Activated T-helper 1 cell treated with anti-CD3 and anti-CD28 coated beads, Interleukin-2, amount 50 U/mL, for 16 hours (primary cell): ENCODE data around the gene ELK3.

Experiments used
- DNase-seq, 2 donors: peaks; one replicate each; pipeline ENCODE4 v3.0.0-alpha.2; 2020; ENCODE audit warnings: low read depth in 1 of 2, low spot score in 1 of 2

Gene ELK3

GRCh38 chr12:96193725-96194575, at the start of gene ELK3:
TSS of gene ELK3 (plus strand) at chr12:96194375.
- peak; percentile 34 to 55 for DNase-seq

- DNase-seq = no peak
Measured at GRCh38 chr12:96146747-96147146, 47.4 kb upstream of the ELK3 start.

- no peak for DNase-seq
Measured at GRCh38 chr12:96150442-96150841, 43.7 kb upstream of the ELK3 start.

- DNase-seq = no peak
Measured at GRCh38 chr12:96152164-96152563, 42.0 kb upstream of the ELK3 start.

GRCh38 chr12:96153131-96153725, 40.9 kb upstream of the ELK3 start:
- DNase-seq = no peak

- no peak for DNase-seq
Measured at GRCh38 chr12:96155181-96155580, 39.0 kb upstream of the ELK3 start.

- no peak for DNase-seq
Measured at GRCh38 chr12:96155781-96156180, 38.4 kb upstream of the ELK3 start.

GRCh38 chr12:96156211-96156610, 38.0 kb upstream of the ELK3 start:
- no peak for DNase-seq

- no peak for DNase-seq
Measured at GRCh38 chr12:96157427-96157826, 36.7 kb upstream of the ELK3 start.

- DNase-seq = no peak
Measured at GRCh38 chr12:96164951-96165811, 29.0 kb upstream of the ELK3 start.

GRCh38 chr12:96166765-96167164, 27.4 kb upstream of the ELK3 start:
- no peak for DNase-seq

- DNase-seq = no peak
Measured at GRCh38 chr12:96167492-96167891, 26.7 kb upstream of the ELK3 start.

GRCh38 chr12:96170328-96170727, 23.8 kb upstream of the ELK3 start:
- DNase-seq = no peak

GRCh38 chr12:96170762-96171161, 23.4 kb upstream of the ELK3 start:
- DNase-seq = no peak

GRCh38 chr12:96171905-96172304, 22.3 kb upstream of the ELK3 start:
- DNase-seq = no peak

GRCh38 chr12:96172981-96173380, 21.2 kb upstream of the ELK3 start:
- DNase-seq = no peak

GRCh38 chr12:96176575-96176974, 17.6 kb upstream of the ELK3 start:
- no peak for DNase-seq

GRCh38 chr12:96177013-96177412, 17.2 kb upstream of the ELK3 start:
- peak in 1 of 2 donors; percentile 44 for DNase-seq

- DNase-seq = no peak
Measured at GRCh38 chr12:96183734-96184370, 10.3 kb upstream of the ELK3 start.

GRCh38 chr12:96185914-96186313, 8.3 kb upstream of the ELK3 start:
- no peak for DNase-seq

- DNase-seq = no peak
Measured at GRCh38 chr12:96186607-96187301, 7.4 kb upstream of the ELK3 start.
